Epithelial cell of umbilical artery (primary cell): ENCODE data around the gene PILRA. TPM values are rescaled to one million over a fixed set of nuclear protein-coding genes. Genes with fewer than 3 reads are reported as not detected.

ENCODE experiments used
- total RNA-seq: library from RNA; depleted of rRNA; stranded (reverse); fragments of >200 nt; gene quantifications from 2 replicates; pipeline ENCODE4 v1.2.3, GENCODE V29; 2014

The PILRA gene
- not detected in 2 replicates for total RNA-seq

DNA sequence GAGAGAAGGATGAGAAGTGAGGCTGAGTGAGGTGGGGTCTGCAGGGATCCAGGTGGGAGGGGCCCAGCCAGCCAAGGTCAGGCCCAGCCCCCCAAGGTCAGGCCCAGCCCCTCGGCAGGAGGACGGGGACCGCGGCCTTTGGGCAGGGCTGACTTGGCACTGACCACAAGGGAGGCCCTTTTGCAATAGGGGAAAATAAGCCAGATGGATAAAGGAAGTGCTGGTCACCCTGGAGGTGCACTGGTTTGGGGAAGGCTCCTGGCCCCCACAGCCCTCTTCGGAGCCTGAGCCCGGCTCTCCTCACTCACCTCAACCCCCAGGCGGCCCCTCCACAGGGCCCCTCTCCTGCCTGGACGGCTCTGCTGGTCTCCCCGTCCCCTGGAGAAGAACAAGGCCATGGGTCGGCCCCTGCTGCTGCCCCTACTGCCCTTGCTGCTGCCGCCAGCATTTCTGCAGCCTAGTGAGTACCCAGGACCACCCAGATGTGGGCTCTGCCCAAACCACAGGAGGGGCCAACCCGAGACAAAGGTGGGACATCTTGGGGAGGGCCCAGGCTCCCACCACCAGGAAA lies at the start of gene PILRA:
PILRA (plus strand) TSS at position 227 of the 571 bp plus-strand sequence; CDS start at position 397, 170 bp downstream.

GRCh38 chr7:100358027-100358856 lies 15.0 kb upstream of the PILRA start, which contains the start of gene PILRB:
PILRB (plus strand) TSS chr7:100358117; CDS start chr7:100358303, 186 bp downstream.

GRCh38 chr7:100428199-100428966 lies 55.1 kb downstream of the PILRA start, which contains the start of gene ZCWPW1:
ZCWPW1 (minus strand) TSS chr7:100428703; CDS start chr7:100420649, 8,054 bp downstream.

GRCh38 chr7:100429637-100430492 lies 56.6 kb downstream of the PILRA start, which contains the start of gene MEPCE:
MEPCE (plus strand) TSS chr7:100429831; CDS start chr7:100430019, 188 bp downstream.

Other genes with a start within 250 kb of the PILRA start
- gene MBLAC1, start 246.5 kb upstream of the PILRA start, total RNA-seq: 2.7 and 2.9 TPM in 2 replicates
- 134 and 148 TPM in 2 replicates for gene LAMTOR4, start 224.6 kb upstream of the PILRA start, total RNA-seq
- 5.5 and 6.2 TPM in 2 replicates for gene TRAPPC14, start 214.8 kb upstream of the PILRA start, total RNA-seq
- gene GAL3ST4, start 204.9 kb upstream of the PILRA start, total RNA-seq: 0.61 and 0.65 TPM in 2 replicates
- gene GPC2, start 196.1 kb upstream of the PILRA start, total RNA-seq: 6.8 and 7.0 TPM in 2 replicates
- 0.65 and 1.1 TPM in 2 replicates for gene STAG3, start 195.6 kb upstream of the PILRA start, total RNA-seq
- not detected in 2 replicates for gene PVRIG, start 153.5 kb upstream of the PILRA start, total RNA-seq
- gene SPDYE3, start 65.8 kb upstream of the PILRA start, total RNA-seq: not detected in 2 replicates
- gene PILRB, start 15.4 kb upstream of the PILRA start, total RNA-seq: 3.9 and 6.4 TPM in 2 replicates
- 0.32 and 0.76 TPM in 2 replicates for gene ZCWPW1, start 55.2 kb downstream of the PILRA start, total RNA-seq
- gene MEPCE, start 56.3 kb downstream of the PILRA start, total RNA-seq: 26.6 and 32.1 TPM in 2 replicates
- 23.4 and 33.0 TPM in 2 replicates for gene PPP1R35, start 63.0 kb downstream of the PILRA start, total RNA-seq
- gene SPACDR, start 90.8 kb downstream of the PILRA start, total RNA-seq: 0.30 and 0.32 TPM in 2 replicates
- gene TSC22D4, start 105.7 kb downstream of the PILRA start, total RNA-seq: 17.3 and 17.5 TPM in 2 replicates
- gene NYAP1, start 110.4 kb downstream of the PILRA start, total RNA-seq: 0.65 and 2.6 TPM in 2 replicates
- gene AGFG2, start 165.7 kb downstream of the PILRA start, total RNA-seq: 6.2 and 11.7 TPM in 2 replicates
- gene SAP25, start 200.4 kb downstream of the PILRA start, total RNA-seq: not detected in 2 replicates
- gene LRCH4, start 212.6 kb downstream of the PILRA start, total RNA-seq: 9.3 and 13.3 TPM in 2 replicates
- gene FBXO24, start 212.8 kb downstream of the PILRA start, total RNA-seq: under 0.01 and 0.15 TPM in 2 replicates
- 0.32 and 0.61 TPM in 2 replicates for gene PCOLCE, start 228.9 kb downstream of the PILRA start, total RNA-seq
- gene MOSPD3, start 239.1 kb downstream of the PILRA start, total RNA-seq: 2.3 and 4.7 TPM in 2 replicates